M059J (cell line): ENCODE results near the gene NAA11. TPM values are rescaled to one million over a fixed set of nuclear protein-coding genes. Genes with fewer than 3 reads are reported as not detected.
"Not testable (repeated sequence)": the region's sequence is repeated elsewhere in the genome, so short reads cannot be mapped to it uniquely, and the experiment has no call there.

Experiments used
- DNase-seq: peaks from one replicate; pipeline ENCODE4 v3.0.0-alpha.2; 2012; ENCODE audit warnings: low read depth
- total RNA-seq: library from RNA; depleted of rRNA; stranded (reverse); fragments of >200 nt; shearing (Covaris generic); gene quantifications from 2 replicates; pipeline ENCODE4 v1.2.3, GENCODE V29; 2014

Gene NAA11
- total RNA-seq, 1 experiment from 2014 or later, result 0.17 TPM

DNA sequence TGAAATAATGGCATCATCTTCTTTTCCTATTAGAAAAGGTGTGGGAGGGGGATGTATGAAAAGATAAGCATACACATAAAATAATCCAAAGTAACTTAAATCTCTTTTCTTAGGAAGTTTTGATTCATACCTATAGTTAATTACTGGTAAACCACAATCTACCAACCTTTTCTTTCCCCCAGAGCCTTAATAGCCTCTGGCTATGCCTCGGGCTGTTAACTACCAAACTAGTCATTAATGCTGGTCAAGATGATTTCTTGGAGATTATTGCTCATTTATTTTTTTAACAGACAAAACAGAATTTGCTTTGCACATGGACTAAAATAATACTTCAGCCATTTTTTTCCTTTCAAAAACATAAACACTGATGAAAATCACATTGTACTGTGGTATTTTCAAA is 16.9 kb downstream of the NAA11 start:
- no peak for DNase-seq

DNA sequence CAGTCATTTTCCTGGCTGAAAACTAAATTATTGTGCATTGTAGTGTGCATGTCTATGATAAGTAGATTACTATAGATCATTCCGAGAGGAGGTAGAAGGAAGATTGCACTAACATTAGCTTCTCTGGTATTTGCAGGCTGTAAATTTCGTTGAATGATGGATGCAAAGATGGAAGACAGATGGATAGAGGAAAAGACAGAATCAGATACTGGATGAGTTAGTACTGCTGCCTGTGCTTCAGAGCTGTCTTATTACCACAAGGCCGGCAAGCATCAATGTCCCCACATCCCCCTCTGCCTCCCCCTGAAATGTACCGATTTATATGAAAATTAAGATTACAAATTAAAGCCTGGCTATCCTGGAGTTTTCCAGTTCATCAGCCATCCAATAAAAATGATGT is 17.7 kb downstream of the NAA11 start:
- no peak for DNase-seq

DNA sequence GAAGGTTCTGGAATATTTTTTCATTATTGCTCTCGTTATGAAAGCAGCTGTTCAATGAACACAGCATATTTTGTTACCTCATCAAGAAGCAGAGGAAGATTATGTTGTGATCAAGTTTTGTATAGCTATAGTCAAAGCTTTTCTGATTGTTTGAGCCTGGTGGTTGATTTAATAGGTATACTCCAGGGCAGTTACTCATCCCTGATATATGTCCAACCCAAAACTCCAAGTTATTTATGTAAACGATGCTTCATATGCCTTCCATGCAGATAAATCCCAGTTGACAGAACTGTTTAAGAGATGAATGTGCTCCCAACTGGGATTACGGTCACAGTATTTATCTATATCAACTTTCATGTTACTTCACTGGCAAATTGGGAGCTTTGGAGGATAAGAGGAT is 19.1 kb downstream of the NAA11 start:
- DNase-seq, result no peak

DNA sequence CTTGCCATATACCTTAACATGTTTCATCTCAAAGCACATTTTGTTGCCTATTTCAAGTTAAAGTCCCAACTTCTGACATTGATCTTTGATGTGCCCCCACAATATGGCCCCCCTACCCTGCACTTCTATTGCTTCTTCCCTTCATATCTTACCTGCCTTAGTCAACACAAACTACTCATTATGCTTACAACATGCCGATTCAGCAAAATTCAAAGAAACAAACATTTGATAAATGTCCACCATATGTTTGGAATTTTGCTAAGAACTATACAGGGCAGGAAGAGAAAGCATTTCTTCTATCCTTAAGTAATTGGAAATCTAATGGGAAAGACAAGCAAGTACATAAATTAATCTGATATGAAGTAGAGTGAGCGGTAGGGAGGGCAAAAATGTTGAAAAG is 25.6 kb downstream of the NAA11 start:
- no peak for DNase-seq

DNA sequence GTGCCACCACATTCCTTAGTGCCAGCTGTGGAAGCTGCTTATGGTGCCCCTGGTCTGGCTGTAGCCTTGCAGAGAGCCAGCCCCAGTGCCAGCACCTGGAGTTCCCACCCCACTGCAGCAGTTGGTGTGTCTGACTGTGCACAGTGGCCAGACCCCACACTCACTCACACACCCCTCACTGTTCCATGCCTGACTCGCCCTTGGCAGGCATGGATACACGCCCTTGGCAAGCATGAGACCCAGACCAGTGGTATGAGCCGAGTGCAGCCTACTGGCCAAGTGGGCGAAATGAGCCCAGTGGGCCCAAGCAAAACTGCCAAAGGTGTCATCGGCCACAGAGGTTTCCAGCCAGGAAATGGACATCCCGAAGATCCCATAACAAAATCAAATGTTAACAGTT is 27.4 kb downstream of the NAA11 start:
- no peak for DNase-seq

DNA sequence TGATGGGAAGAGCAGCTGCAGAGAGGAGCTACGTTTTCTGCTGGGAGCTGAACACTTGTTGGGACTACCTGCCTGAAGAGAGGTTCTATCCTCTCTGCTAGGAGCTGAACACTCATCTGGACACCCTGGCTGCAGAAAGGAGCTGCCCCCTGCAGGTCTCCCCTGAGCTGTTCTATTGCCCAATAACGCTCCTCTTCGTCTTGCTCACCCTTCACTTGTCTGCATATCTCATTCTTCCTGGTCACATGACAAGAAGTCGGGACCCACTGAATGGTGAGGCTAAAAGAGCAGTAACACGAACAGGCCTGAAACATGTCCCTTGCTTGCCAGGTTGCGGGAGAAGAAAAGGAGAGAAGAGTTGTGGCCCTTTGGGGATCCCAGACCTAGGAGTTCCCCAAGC is 27.8 kb downstream of the NAA11 start:
- no peak for DNase-seq

DNA sequence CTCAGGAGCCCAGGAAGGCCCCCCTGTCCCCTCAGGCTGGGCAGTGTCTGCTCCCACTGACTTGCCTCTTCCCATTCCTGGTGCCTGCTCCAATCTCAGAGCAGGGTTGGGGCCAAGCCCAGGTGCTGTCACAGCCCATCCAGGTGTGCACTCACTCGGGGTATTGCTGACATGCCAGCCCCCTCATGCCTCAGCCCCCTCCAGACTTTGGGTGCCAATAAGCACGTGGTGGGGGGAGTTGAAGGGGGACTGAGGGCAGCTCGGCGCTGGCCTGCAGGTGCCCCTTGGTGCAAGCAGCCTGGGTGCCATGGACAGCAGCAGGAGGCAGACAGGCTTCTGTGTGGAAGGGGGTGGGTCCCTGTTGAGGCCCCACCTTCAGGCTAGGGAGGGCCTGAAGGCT is 28.4 kb downstream of the NAA11 start:
- DNase-seq, result no peak

DNA sequence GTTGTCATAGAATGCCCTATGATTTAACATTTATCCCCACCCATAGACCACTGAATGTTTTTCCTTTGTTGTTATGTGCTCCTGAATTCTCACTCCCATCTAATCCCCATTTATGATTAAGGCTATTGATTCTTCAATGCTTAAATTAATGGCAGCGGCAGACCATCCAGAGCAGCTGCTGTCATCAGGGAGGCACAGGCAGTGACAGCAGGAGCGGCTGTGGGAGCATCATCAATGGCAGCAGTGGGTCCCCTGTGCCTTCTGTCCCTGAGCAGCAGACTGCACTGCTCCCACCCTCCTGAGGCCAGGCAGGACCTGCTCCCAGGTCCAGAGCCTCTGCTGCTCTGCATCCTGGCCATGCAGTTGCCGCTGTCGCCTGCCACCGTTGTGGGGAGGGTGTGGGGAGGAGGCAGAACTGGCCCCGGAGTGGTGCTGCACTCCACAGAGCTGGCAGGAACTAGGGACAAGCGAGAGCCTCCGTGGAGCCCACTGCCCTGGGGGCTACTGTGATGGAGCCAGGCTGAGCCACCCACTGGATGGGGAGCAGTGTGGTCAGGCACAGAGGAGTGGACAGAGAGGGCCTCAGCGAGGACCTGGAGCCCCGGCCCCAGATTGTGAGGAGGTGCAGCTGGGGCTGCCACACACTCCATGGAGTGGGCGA is 29.0 kb downstream of the NAA11 start:
- no peak for DNase-seq

DNA sequence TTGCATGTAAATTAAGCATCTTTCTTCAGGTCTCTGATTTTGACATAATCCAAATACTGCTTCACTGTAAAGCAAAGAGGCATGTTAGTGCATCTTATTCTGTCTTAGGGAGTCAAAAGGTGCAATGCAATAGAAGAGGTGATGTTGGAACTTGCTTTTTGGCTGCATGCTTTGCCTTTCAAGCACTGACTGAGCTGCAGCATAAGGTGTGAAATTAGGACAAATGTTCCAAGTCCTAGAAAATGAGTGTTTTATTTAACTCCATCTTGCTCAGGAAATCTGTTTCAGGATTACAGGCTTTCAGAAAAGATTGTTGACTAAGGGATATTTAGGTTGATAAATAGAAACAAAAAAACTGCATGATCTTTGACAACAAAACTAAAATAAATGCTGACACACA is 30.8 kb downstream of the NAA11 start:
- DNase-seq, result no peak

DNA sequence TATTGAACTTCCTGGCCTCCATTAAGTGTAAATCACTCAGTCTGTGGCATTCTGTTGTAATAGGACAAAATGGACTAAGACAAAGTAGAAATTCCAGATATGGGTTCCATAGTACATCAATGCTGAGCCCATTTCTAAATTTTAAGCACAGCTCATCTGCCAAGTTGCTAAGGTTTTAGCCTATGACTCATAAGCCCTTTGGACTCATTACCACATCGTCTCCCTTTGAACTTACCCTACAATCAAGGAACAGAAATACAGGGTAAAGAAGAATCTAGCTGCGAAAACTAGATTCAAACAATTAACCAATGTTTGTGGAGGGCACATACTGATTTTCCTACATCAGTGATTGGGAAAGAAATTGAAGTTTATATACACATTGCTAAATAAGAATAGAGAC is 31.8 kb downstream of the NAA11 start:
- no peak for DNase-seq

DNA sequence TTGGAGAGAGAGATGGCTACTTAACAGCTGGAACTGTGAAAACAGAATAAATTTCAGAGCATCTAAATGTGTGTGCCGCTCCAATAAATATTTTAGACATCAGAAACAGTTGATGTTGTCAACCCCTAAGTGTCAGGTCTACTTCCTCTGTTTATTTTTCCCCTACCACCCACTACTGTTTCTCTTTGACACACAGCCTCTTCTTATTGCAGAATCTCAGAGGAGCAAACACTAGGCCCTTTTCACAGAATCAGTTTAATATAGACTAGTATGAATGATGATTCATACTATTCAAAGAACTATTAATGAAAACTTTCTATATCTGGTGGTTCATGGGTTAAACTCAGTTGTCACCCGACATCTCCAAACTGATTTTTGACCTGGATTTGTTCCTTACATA is 33.9 kb downstream of the NAA11 start:
- DNase-seq, result no peak

DNA sequence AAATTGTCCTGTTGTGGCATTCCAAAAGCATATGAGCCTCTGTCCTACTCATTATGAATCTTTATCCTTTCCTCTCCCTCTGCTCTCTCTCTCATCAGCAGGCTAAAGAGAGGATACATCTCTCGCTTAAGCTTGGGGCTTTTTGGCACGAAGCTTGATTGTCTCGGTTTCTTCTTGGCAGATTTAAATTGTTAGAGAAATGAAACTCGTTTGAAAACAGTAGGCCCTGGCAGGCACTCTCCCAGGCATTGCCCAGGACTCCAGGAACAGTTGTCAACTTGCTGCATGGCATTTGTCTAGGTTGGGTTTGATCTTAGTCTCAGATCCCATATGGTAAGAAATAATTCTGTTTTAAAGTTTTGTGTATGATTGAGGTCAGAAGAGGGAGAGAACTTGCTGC is 35.5 kb downstream of the NAA11 start:
- DNase-seq, result no peak

DNA sequence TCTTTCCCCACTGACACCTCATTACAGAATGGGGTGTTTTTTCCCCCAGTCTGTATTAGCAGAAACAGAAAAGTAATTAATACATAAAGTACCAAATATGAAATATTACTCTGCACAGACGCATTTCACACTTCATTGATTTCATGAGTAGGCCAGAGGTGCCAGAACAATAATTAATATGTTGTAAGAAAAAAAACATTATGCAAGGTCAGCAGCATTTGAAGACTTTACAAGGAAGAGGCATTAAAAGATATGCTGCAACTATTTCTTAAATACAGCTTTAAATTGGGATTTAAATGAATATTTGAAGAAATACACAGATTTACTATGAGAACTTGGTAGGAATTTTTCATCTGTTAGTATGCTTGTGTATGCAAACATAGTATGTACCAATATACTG is 37.7 kb downstream of the NAA11 start:
- no peak for DNase-seq

DNA sequence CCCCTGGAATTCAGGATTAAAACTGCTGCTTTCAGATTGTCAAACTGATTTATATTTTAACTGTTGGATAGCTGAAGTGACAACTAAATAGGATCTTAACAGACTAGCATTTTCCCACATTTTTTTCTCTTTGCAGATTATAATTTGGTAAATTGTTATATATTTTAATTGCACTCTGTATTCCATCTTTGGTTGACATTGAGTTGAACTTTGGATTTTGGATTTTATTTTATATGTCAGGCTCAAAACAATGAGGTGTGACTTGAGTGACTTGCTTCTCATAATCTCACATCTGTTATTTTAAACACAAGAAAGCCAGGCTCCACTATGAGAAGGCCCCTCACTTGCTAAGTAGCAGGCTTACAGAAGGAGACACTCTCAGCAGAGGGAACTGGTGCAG is 38.1 kb downstream of the NAA11 start:
- no peak for DNase-seq

DNA sequence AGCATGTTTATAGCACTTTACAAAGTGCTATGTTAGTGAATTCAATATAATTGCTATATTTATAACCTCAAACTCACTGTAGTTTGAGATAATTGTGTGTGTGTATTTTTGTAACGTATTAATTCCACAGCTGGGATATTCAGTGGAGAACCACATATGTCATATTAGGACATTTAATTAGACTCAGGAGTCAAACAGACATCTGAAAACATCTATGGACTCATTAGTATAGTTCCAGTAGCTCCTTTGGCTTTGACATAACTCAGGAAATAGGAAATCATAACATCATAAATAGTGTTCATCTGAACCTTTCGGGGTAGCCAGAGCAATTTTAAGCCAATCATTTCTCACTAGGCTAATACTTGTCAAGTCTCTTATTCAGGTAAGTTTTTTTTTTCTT is 38.8 kb downstream of the NAA11 start:
- DNase-seq, result no peak

DNA sequence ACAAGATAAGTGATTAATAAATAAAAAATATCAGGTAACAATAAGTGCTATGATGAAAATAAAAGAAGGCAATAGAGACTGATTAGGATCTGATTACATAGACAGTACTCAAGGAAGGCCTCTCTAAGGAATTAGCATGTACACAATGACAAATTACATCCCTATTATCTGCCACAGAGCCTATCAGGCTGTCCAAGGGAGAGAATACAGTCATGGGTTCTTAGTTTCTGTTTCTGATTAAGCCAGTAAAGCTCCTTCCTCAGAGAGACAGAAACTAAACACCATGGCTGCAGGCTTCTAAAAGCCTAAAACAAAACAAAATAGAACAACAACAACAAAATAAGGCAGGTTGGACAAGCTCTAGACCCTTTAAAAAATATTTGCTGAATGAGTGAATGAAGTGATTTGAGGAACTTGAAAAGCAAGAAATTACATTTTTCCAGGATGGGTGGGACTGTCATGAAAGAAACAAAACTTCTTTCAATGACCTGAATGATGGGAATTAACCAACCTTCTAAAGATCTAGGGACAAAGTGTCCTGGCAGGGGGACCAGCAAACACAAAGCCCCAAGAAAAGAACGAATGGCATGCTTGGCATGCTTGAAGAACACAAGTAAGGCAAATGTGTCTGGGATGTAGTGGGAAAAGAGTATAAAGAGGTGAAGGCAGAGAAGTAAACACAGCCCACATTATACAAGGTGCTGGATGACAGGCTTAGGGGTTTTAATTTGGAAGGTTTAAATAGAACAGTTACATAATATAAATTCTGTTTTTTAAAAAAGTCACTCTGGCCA is 44.1 kb downstream of the NAA11 start:
- DNase-seq, result no peak

DNA sequence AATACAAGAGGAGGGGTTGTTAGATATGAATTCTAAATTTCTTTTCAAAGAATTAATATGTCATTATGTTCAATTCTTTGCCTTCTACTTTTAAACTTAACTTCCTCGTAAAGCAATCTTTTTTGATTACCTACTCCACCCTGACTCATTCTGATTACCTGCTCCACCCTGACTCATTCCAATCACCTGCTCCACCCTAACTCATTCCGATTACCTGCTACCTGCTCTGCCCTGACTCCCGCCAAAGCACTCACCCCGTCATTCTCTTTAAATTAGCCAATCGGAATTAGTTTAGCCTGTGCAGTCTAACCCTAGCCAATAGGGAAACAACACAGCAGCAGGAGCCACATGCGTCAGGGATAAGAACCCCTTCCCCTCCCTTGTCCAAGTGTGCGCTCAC is 48.4 kb downstream of the NAA11 start:
- not testable (repeated sequence) for DNase-seq

DNA sequence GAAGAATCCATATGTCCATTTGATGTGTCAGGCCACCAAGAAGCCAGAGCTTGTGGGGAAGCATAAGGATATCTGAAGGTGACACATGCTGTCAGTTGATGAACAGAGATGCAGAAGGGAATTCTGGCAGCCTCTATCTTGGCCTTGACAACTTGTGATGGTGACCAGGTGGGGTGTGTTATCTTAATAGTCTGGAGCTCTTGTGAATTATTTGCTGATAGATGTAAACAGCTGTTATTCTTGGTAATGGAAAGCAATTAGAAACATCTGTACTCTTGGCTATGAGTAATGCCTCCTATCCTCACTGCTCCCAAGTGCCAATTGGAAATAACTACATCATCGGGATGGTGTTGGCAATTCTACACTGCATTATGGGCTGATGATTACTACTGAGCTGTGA is 51.9 kb downstream of the NAA11 start:
- no peak for DNase-seq

DNA sequence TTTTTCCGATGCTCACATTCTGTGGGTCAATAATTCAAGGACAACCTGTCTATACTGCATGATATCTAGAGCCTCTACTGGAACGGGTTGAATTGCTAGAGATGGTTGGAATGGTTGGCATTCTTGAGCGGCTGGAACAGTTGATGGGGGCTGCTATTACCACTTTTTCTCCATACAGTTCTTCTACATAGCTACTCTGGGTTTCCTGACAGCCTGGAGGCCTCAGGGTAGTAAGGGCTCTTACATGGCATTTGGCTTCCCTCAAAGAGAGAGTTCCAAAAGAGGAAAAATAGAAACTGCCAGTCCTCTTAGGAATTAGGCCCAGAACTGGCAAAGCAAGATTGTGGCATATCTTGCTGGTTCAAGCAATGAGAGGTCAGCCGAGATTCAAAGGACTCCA is 53.1 kb downstream of the NAA11 start:
- no peak for DNase-seq

DNA sequence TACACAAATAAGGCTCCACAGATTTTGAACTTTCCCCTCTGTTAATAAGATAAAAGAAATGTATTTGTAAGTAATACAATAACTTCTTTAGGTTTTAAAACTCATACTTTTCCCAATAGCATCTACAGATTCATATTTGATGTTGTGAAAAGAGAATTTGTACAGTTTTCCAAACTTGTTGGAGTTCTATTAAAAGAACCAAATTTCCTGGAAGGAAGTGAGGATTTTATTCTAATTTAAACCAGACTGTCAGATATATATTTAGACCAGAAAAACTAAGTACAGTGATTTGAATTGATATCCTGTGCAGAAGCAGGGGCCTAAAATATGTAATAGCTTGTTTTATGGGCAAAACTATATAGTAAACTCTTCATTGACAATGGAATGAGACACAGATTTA is 53.7 kb downstream of the NAA11 start:
- no peak for DNase-seq

DNA sequence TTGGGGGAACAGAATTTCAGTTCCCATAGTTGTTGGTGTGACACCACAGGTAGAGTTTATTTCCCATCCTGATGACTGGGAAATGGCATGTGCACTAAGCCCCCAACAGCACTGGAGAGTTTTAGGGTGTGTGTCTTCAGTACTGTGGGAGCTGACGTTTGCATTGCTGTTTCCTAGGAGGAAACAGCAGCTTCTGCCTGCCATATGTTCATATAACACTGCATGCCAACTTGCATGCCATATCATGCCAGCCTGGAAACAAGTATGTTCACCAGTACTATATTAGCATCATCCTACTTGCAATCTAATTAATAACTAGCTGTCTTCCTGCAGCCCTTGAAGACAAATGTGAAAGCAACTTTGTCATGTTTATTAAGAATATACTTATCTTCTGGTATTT is 58.2 kb downstream of the NAA11 start:
- DNase-seq, result no peak
